A172 (cell line): ENCODE data around the gene TMTC1. TPM values are rescaled to one million over a fixed set of nuclear protein-coding genes. Genes with fewer than 3 reads are reported as not detected.

Experiments
- DNase-seq: peaks from one replicate; pipeline ENCODE4 v3.0.0-alpha.2; 2015; ENCODE audit warnings: low spot score
- total RNA-seq: library from RNA; depleted of rRNA; stranded (reverse); fragments of >200 nt; shearing (Covaris generic); gene quantifications from 2 replicates; pipeline ENCODE4 v1.2.3, GENCODE V29; 2014

TMTC1 gene
- total RNA-seq, 1 experiment from 2014 or later: 26.2 TPM

- peak; percentile 83 for DNase-seq
Measured at GRCh38 chr12:29616664-29617406, 166.9 kb downstream of the TMTC1 start.

GRCh38 chr12:29614694-29615325 is 168.9 kb downstream of the TMTC1 start:
- no peak for DNase-seq

- no peak for DNase-seq
Measured at GRCh38 chr12:29612912-29613311, 170.8 kb downstream of the TMTC1 start.

- peak; percentile 50 for DNase-seq
Measured at GRCh38 chr12:29611906-29612305, 171.8 kb downstream of the TMTC1 start.

GRCh38 chr12:29610473-29611170 is 173.1 kb downstream of the TMTC1 start:
- DNase-seq: no peak

- DNase-seq: no peak
Measured at GRCh38 chr12:29609431-29610215, 174.1 kb downstream of the TMTC1 start.

GRCh38 chr12:29608581-29608980 is 175.2 kb downstream of the TMTC1 start:
- no peak for DNase-seq

- DNase-seq: peak; percentile 10
Measured at GRCh38 chr12:29599381-29599780, 184.4 kb downstream of the TMTC1 start.

- no peak for DNase-seq
Measured at GRCh38 chr12:29595071-29595755, 188.5 kb downstream of the TMTC1 start.

- no peak for DNase-seq
Measured at GRCh38 chr12:29593001-29593400, 190.7 kb downstream of the TMTC1 start.

GRCh38 chr12:29591140-29592020 is 192.4 kb downstream of the TMTC1 start:
- DNase-seq: no peak

- DNase-seq: no peak
Measured at GRCh38 chr12:29589851-29590250, 193.9 kb downstream of the TMTC1 start.

- DNase-seq: no peak
Measured at GRCh38 chr12:29589286-29589820, 194.4 kb downstream of the TMTC1 start.

- no peak for DNase-seq
Measured at GRCh38 chr12:29582677-29583272, 201.0 kb downstream of the TMTC1 start.

- no peak for DNase-seq
Measured at GRCh38 chr12:29582146-29582545, 201.6 kb downstream of the TMTC1 start.

GRCh38 chr12:29581631-29582030 is 202.1 kb downstream of the TMTC1 start:
- DNase-seq: peak; percentile 23

- DNase-seq: no peak
Measured at GRCh38 chr12:29580971-29581370, 202.8 kb downstream of the TMTC1 start.

- DNase-seq: no peak
Measured at GRCh38 chr12:29578731-29579130, 205.0 kb downstream of the TMTC1 start.

- DNase-seq: no peak
Measured at GRCh38 chr12:29578070-29578469, 205.7 kb downstream of the TMTC1 start.

GRCh38 chr12:29574500-29574899 is 209.2 kb downstream of the TMTC1 start:
- no peak for DNase-seq
